CD4-positive, alpha-beta T cell treated with Interleukin-17A for 1 hour (primary cell): Measurements from ENCODE around the gene RPL3.
"Not testable (repeated sequence)": the region's sequence is repeated elsewhere in the genome, so short reads cannot be mapped to it uniquely, and the experiment has no call there.

Experiments used
- DNase-seq: peaks from one replicate; pipeline ENCODE4 v3.0.0-alpha.2; 2020

Gene RPL3

GRCh38 chr22:39350757-39351688 is 31.6 kb upstream of the RPL3 start:
- DNase-seq: no peak

GRCh38 chr22:39349967-39350726 is 30.7 kb upstream of the RPL3 start, which contains the start of gene SYNGR1:
TSS of gene SYNGR1 (plus strand) at chr22:39349991. CDS start at chr22:39350011, 20 bp downstream.
- no peak for DNase-seq

DNA sequence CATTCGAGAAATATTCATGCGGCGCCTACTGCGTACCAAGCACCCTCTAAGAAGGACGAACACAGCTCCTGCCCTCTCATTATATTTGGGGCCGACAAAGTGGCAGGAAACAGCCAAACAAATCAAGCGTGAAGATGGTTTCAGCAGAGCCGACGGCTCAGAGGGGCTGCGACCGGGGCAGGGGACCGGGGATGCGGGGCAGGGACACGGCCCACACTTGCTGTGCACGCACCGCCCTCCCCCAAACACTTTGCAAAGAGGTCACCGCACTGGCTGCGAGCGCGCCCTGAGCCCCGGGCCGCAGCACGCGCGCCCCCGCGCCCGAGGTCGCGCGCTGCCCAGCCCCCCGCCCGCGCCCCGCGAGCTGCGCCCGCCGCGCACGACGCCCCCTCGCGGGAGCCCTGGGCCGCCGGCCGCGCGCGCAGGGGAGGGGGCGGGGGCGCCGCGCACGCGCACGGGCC is 30.1 kb upstream of the RPL3 start:
- peak; percentile 18 for DNase-seq

DNA sequence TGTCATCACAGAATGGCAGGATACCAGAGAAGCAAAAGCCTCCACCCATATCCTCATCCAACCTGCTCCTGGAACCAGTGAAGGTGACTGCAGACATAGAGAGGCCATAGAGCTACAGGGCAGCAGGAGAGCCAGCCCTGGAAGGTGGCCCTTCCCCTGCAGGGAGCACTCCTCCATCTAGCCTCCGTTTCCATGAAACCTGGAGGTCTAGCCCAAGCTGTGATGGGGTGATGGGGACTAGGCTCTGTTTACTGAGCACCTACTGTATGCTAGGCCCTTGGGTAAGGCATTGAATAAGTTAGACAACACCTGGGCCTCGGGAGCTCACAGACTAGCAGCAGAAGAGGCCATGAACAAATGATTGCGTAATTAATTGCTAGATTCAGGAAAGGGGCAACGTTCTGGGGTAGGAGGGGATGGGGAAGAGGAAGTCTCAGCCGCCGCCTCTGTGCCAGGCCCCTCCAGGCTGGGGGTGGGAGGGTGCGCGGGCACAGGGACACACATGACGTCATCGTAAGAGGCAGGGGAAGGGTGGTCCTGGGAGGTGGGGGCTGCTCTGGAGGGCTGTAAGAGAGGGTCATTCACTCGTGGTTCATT is 29.6 kb upstream of the RPL3 start:
- peak; percentile 9 for DNase-seq

DNA sequence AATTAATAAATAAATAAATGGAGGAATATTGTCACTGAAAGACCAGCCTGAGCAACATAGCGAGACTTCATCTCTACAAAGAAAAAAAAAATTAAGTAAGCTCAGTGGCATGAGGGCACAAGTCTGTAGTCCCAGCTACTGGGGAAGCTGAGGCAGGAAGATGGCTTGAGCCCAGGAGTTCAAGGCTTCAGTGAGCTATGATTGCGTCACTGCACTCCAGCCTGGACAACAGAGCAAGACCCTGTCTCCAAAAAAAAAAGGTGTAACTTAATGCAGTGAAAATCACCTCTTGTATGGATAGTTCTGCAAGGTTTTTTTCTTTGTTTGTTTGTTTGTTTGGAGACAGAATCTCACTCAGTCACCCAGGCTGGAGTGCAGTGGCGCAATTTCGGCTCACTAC is 25.8 kb upstream of the RPL3 start:
- no peak for DNase-seq

- DNase-seq: no peak
Measured at GRCh38 chr22:39344046-39344390, 24.6 kb upstream of the RPL3 start.

- peak; percentile 63 for DNase-seq
Measured at GRCh38 chr22:39343259-39344045, 24.0 kb upstream of the RPL3 start.

GRCh38 chr22:39341179-39341578 is 21.8 kb upstream of the RPL3 start:
- no peak for DNase-seq

DNA sequence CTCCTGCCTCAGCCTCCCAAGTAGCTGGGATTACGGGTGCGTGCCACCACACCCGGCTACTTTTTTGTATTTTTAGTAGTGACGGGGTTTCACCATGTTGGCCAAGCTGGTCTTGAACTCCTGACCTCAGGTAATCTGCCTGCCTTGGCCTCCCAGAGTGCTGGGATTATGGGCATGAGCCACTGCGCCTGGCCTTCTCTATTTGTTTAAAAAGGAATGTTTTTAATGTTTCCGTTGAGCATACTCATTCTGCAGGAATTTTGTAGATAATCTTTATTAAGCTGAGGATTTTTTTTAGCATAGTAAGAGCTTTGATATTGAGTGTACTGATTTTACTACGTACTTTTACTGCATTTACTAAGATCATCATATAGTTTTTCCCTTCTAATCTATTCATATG is 20.4 kb upstream of the RPL3 start:
- not testable (repeated sequence) for DNase-seq

DNA sequence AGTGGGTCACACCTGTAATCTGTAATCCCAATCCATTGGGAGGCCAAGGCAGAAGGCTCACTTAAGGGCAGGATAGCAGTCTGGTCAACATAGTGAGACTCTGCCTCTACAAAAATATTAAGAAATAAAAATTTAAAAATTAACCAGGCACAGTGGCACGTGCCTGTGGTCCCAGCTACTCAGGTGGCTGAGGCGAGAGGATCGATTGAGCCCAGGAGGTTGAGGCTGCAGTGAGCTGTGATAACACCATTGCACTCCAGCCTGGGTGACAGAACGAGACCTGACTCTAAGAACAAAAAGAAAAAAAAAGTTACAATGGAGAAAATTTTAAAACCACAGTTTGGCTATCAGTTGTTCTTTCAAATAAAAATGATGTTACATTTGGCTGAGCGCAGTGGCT is 17.0 kb upstream of the RPL3 start:
- DNase-seq: no peak

- no peak for DNase-seq
Measured at GRCh38 chr22:39332441-39333064, 13.1 kb upstream of the RPL3 start.

GRCh38 chr22:39330553-39330952 is 11.1 kb upstream of the RPL3 start:
- not testable (repeated sequence) for DNase-seq

DNA sequence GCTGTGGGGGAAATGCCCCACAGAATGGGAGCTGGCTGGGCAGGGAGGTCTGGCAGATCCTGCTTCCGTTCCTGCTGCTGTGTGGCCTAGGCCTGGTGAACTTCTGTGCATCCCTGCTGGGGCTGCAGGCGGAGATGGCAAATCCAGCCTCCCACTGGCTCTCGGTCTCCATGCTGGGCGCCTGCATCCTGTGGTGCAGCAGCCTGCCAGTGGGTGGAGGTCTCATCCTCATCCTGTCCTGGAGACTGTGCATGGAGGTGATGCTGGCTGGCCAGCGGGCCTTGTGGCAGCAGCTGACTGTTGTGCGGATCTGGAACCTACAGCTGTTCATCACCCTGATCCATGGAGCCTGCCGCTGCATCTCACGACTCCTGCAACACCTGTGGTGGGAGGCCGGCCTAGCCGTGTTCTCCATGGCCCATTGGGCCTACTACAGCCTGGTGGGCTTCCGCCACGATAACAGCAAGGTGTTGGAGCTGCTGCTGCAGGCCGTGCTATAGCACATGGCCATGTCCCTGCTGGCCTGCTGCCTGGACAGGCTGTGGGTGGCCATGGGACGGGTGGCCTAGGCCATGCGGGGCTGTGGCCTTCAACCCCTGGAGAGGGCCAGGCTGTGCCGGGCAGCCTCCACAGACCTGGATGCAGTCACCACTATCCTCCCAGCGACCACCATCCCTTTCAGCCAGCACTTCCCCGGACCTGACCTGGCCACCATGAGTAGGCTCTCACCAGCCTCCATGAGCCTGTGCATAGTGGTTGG is 8.8 kb upstream of the RPL3 start:
- no peak for DNase-seq

- DNase-seq: no peak
Measured at GRCh38 chr22:39325392-39325932, 6.0 kb upstream of the RPL3 start.

DNA sequence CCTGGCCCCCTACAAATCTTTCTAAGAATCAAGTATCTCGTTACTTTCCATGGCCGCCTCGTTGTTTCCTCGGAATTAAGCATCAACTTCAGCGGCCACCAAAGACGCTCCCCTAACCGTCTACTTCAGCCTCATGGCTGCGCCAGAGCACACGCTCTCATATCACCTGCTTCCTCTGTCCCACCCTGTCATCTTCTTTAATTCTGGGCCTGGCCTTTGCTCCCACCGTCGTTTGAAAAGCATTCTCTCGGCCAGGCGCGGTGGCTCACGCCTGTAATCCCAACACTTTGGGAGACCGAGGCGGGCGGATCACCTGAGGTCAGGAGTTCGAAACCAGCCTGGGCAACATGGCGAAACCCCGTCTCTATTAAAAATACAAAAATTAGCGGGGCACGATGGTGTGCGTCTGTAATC is 1.2 kb upstream of the RPL3 start:
- not testable (repeated sequence) for DNase-seq

- peak; percentile 65 for DNase-seq
Measured at GRCh38 chr22:39318507-39319283, 728 bp downstream of the RPL3 start.

DNA sequence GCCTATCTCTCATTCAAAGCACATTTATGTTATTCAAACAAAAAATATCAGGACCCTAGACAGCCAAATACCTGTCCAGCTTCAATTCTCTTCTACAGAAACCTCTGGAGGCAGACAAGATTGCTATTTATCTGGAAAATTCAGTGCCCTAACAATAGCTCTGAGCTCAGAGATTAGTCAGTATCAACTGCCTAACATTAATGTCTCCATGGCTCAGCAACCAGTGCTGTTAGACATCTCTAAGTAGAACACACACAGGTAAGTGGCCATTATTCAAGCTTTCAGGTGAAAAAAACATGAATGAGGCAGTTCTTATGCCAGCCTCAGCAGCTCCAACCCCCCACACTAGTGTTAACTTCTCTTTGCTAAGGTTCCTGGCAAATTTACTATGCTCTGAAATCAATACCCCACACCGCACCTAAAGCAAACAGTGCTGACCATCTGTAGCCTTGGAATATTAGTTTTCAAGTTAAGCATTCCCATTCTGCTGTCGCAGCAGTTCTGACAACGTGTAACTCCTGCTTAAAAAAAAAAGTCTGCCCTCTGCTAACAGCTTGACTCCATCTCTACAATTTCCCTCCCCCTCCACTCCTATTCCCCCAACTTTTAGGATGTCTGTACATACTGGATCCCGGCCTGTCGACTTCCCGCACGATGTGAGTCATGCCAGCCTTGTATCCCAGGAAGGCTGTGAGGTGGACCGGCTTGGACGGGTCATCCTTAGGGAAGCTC is 1.5 kb downstream of the RPL3 start:
- no peak for DNase-seq

DNA sequence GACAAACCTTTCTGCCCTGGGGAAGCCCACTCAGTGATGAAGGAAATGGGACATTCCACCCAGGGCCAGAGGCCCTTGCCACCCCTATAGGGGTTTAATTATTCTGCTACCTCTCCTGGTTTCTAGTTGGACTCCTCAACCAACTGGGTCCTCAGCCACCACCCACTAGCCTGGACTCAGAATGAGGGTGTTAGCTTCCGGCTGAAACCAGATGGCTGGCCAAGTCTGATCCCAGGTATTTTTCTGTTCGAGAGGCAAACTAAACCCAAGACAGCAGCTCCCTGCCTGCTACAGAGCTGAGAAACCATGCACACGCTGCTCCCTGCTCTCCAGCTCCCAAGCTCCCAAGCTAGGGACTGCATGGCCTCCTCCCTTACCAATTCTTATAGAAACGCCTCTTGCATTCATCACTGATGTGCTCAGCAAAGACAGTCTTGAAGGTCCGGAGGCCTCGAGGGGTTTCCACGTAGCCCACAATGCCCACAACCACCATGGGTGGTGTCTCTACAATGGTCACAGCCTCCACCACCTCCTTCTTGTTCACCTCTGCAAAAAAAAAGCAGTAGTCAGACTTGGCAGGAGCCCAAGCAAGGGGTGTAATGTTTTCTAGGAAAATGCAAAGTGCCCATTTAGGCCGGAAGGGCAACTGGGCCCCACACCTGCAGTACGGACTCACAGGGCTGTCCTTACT is 2.2 kb downstream of the RPL3 start:
- DNase-seq: peak; percentile 62
